T-cell (primary cell): Measurements from ENCODE around the gene NFU1. TPM values are rescaled to one million over a fixed set of nuclear protein-coding genes. Genes with fewer than 3 reads are reported as not detected.
"Not testable (repeated sequence)": the region's sequence is repeated elsewhere in the genome, so short reads cannot be mapped to it uniquely, and the experiment has no call there.

ENCODE experiments used
- ATAC-seq, 4 experiments: fragments of 200-7000 bp in 3 of 4; fragments of 150-1000 bp in 1 of 4; cut with Tn5 transposase; replicated peaks in 1 of 4; 1 replicate in 3 of 4; 2 replicates in 1 of 4; pipeline ENCODE4 v1.10.0; 2021; ENCODE audit warnings: moderate library complexity in 3 of 4, mild to moderate bottlenecking in 2 of 4, moderate number of reproducible peaks in 1 of 4
- CTCF ChIA-PET, 2 donors: fragments of 300-600 bp; sonication (Branson Sonifier 250); formaldehyde crosslinking; loops; one replicate each; lab custom pipeline; 2022; ENCODE audit warnings: antibody characterized with exemption in 2 of 2; lab: Charles Lee
- POLR2A ChIA-PET, 2 donors: fragments of 300-600 bp; sonication (Branson Sonifier 250); formaldehyde crosslinking; loops; one replicate each; lab custom pipeline; 2022; ENCODE audit warnings: antibody characterized with exemption in 2 of 2; lab: Charles Lee
- DNase-seq, 35 experiments: peaks; one replicate each; pipeline versions ENCODE4 v3.0.0 to v3.0.0-alpha.2; 2013 to 2023
- H3K27ac ChIP-seq: one replicate; pipeline ENCODE4 v1.5.1; 2013; ENCODE audit warnings: low read length
- H3K27me3 ChIP-seq, 2 experiments: replicated peaks in 1 of 2; 1 replicate in 1 of 2; 2 replicates in 1 of 2; pipeline versions ENCODE4 v1.6.1 to v1.7.0; 2013; ENCODE audit warnings: low read length in 1 of 2, mixed read lengths in 1 of 2; ENCODE audit not compliant: control insufficient read depth in 2 of 2, insufficient read depth in 2 of 2; ENCODE audit errors: extremely low read depth in 1 of 2
- H3K36me3 ChIP-seq, 2 donors: 1 replicate in 1 of 2; 2 replicates in 1 of 2; pipeline versions ENCODE4 v1.6.1 to v1.7.0; 2013; ENCODE audit warnings: low read length in 1 of 2; ENCODE audit not compliant: control insufficient read depth in 2 of 2, insufficient read depth in 1 of 2; ENCODE audit errors: extremely low read depth in 1 of 2
- H3K4me1 ChIP-seq, 2 experiments: 1 replicate in 1 of 2; 2 replicates in 1 of 2; pipeline versions ENCODE4 v1.6.1 to v1.7.0; 2013; ENCODE audit warnings: low read length in 2 of 2, mixed read lengths in 1 of 2; ENCODE audit not compliant: insufficient read depth in 2 of 2, control insufficient read depth in 1 of 2; ENCODE audit errors: extremely low read depth in 1 of 2
- H3K4me3 ChIP-seq, 2 donors: 1 replicate in 1 of 2; 2 replicates in 1 of 2; pipeline versions ENCODE4 v1.5.1 to v1.7.0; 2013; ENCODE audit warnings: mild to moderate bottlenecking in 2 of 2, low read length in 1 of 2, moderate library complexity in 1 of 2; ENCODE audit not compliant: control insufficient read depth in 1 of 2; ENCODE audit errors: extremely low read depth in 1 of 2
- H3K9me3 ChIP-seq: 2 replicates; pipeline ENCODE4 v1.7.0; 2013
- H3K27ac Mint-ChIP-seq, 2 donors: one replicate each; pipeline ENCODE4 v1.8.0; 2020 to 2021; ENCODE audit warnings: mild to moderate bottlenecking in 2 of 2, mixed read lengths in 2 of 2
- H3K27me3 Mint-ChIP-seq, 2 donors: one replicate each; pipeline ENCODE4 v1.8.0; 2021 to 2022; ENCODE audit warnings: mixed read lengths in 2 of 2
- H3K36me3 Mint-ChIP-seq: one replicate; pipeline ENCODE4 v1.8.0; 2021; ENCODE audit warnings: mixed read lengths
- H3K4me1 Mint-ChIP-seq, 3 donors: one replicate each; pipeline ENCODE4 v1.8.0; 2020 to 2022; ENCODE audit warnings: mixed read lengths in 3 of 3, mild to moderate bottlenecking in 1 of 3
- H3K4me3 Mint-ChIP-seq, 3 donors: one replicate each; pipeline ENCODE4 v1.8.0; 2020 to 2022; ENCODE audit warnings: mild to moderate bottlenecking in 3 of 3, mixed read lengths in 3 of 3, moderate library complexity in 3 of 3
- H3K9me3 Mint-ChIP-seq, 3 donors: one replicate each; pipeline ENCODE4 v1.8.0; 2020 to 2022; ENCODE audit warnings: mixed read lengths in 3 of 3
- WGBS: methylation state at CpG from one replicate; pipeline ENCODE4 v1.1.5; 2013; ENCODE audit warnings: missing lambda C conversion rate; ENCODE audit not compliant: insufficient coverage; 5-methylcytosine and 5-hydroxymethylcytosine counted together
- total RNA-seq, 35 experiments: library from RNA in 6 of 35; stranded (reverse) in 6 of 35; fragments of 120-200 nt in 1 of 35; gene quantifications; one replicate each; pipeline versions ENCODE4 v1.2.1 to v1.2.4 and lab custom pipeline; 2013 to 2026

Gene NFU1
- total RNA-seq, 5 donors from 2014 or later (not counting 1 experiment from before 2014, with no cell fraction given): 20.6 to 31.9 (median 22.5) TPM

DNA sequence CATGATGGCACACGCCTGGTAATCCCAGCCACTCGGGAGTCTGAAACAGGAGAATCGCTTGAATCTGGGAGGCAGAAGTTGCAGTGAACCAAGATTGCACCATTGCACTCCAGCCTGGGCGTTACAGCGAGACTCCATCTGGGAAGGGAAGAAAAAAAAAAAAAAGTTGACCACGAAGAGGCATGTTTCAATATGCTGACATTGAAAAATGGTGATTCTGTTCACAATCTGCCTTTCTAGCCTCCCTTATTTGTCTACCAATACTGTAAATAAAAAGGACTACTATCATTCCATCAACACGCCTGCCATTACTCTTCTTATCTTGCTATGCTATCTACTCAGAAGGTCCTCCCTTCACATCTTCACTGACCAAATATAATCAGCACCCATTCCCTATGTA, 68.6 kb downstream of the NFU1 start:
- Mint-ChIP-seq H3K4me3 (no peak overlapping the region), H3K36me3 (peaks cover 52% of the 10 kb centered on the region), H3K27ac (no peak overlapping the region), H3K4me1 (peaks cover 0 to 4% (median 0%) of the 10 kb centered on the region in 3 donors), H3K9me3 (no peaks in the 10 kb centered on the region), H3K27me3 (no peaks in the 10 kb centered on the region)
- no peaks in the 10 kb centered on the region for H3K27me3 ChIP-seq
- WGBS: 100% methylated on average over 4 of the region's 7 CpGs
- H3K4me1 ChIP-seq: no peaks in the 10 kb centered on the region
- DNase-seq (no peak), ATAC-seq (no peak)
- POLR2A ChIA-PET: interaction anchor here in 1 of 2 donors (0.6 kb wide), 1 partner anchor 228 kb away, joined by 5 read pairs; no protein-coding TSS in a partner anchor
- no peak overlapping the region for H3K4me3 ChIP-seq
- no peak overlapping the region for H3K27ac ChIP-seq
- no peaks in the 10 kb centered on the region for H3K9me3 ChIP-seq
- H3K36me3 ChIP-seq: peaks cover 17 to 54% of the 10 kb centered on the region in 2 donors
- CTCF ChIA-PET: no interaction called here

DNA sequence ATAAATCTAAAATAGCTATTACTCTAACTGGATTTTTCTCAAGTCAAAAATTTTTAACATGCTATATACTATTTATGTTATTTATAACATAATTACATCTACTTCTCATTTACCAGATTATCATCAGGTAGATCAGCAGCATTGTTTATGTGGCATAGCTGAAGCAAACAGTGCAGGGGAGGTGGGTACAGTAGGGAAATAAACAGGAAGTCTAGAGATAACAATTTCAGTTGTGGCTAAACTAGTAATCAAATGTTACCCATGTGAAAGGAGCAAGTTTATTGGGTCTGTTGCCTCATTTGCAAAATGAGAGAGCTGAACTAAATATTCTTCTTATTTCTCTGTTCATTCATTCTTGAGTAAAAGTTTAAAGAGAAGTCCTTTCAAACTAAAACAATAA, 77.9 kb downstream of the NFU1 start:
- Histone ChIP-seq H3K36me3 (peaks cover 2 to 69% of the 10 kb centered on the region in 2 donors), H3K9me3 (no peaks in the 10 kb centered on the region), H3K4me1 (no peaks in the 10 kb centered on the region), H3K27ac (no peak overlapping the region), H3K4me3 (no peak overlapping the region), H3K27me3 (no peaks in the 10 kb centered on the region)
- CTCF ChIA-PET: no interaction called here
- Mint-ChIP-seq H3K36me3 (peaks cover 49% of the 10 kb centered on the region), H3K27me3 (no peaks in the 10 kb centered on the region), H3K4me3 (no peak overlapping the region), H3K27ac (no peak overlapping the region), H3K9me3 (no peaks in the 10 kb centered on the region), H3K4me1 (no peaks in the 10 kb centered on the region)
- ATAC-seq (no peak), DNase-seq (no peak)
- POLR2A ChIA-PET: no interaction called here

DNA sequence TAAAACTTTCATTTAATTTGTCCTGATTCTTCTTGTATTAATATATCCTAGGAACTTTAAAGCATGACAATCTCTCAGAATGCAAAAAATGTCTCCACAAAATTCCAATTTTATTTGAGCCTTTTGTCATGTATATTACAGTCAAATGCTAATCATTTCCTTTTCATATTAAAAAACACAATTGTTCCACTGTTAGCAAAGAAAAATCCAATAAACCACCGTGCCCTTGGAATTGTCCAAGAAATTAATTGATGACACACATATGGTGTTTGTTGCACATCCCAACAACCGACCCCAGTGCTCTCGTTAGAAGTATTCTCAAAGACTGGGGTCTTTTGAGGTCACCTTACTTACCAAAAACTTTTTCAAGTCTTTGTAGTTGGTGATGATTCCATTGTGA, 78.3 kb downstream of the NFU1 start:
- POLR2A ChIA-PET: no interaction called here
- H3K36me3 Mint-ChIP-seq: peaks cover 54% of the 10 kb centered on the region
- Histone ChIP-seq H3K4me3 (no peak overlapping the region), H3K27me3 (no peaks in the 10 kb centered on the region), H3K9me3 (no peaks in the 10 kb centered on the region), H3K27ac (no peak overlapping the region), H3K4me1 (no peaks in the 10 kb centered on the region), H3K36me3 (peaks cover 2 to 74% of the 10 kb centered on the region in 2 donors)
- no peak for DNase-seq
- no peaks in the 10 kb centered on the region for H3K27me3 Mint-ChIP-seq
- ATAC-seq: no peak
- no CpG with 5 or more reads among the region's 3 CpGs for WGBS
- H3K4me3 Mint-ChIP-seq: no peak overlapping the region
- H3K9me3 Mint-ChIP-seq: no peaks in the 10 kb centered on the region
- H3K27ac Mint-ChIP-seq: no peak overlapping the region
- no peaks in the 10 kb centered on the region for H3K4me1 Mint-ChIP-seq
- CTCF ChIA-PET: no interaction called here

DNA sequence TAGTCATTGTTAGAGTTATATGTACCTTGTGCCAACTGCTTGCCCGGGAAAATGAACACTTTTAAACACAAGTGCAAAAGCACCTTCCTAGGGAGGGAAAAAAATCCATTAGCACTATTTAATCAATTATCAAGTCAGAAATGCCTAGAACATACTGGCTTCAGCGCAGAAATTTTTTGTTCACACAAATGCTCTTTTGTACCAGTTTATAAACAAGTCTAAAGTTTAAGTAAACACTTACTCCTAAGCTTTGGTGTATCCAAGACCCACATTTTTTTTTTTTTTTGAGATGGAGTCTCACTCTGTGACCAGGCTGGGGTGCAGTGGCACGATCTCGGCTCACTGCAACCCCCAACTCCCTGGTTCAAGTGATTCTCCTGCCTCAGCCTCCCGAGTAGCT, 80.8 kb downstream of the NFU1 start:
- no peaks in the 10 kb centered on the region for H3K9me3 ChIP-seq
- H3K36me3 Mint-ChIP-seq: peaks cover 50% of the 10 kb centered on the region
- DNase-seq: no peak
- H3K27me3 ChIP-seq: no peaks in the 10 kb centered on the region
- ChIA-PET CTCF (no interaction called here), POLR2A (interaction anchor here in 1 of 2 donors (0.7 kb wide), 1 partner anchor 9 kb away, joined by 15 read pairs; no protein-coding TSS in a partner anchor)
- H3K27ac Mint-ChIP-seq: no peak overlapping the region
- WGBS: 100% methylated on average over 1 of the region's 5 CpGs
- ATAC-seq: no peak
- H3K27me3 Mint-ChIP-seq: no peaks in the 10 kb centered on the region
- no peak overlapping the region for H3K4me3 Mint-ChIP-seq
- no peaks in the 10 kb centered on the region for H3K4me1 Mint-ChIP-seq
- H3K9me3 Mint-ChIP-seq: no peaks in the 10 kb centered on the region
- H3K4me3 ChIP-seq: no peak overlapping the region
- H3K36me3 ChIP-seq: peaks cover 2 to 60% of the 10 kb centered on the region in 2 donors
- no peak overlapping the region for H3K27ac ChIP-seq
- no peaks in the 10 kb centered on the region for H3K4me1 ChIP-seq

DNA sequence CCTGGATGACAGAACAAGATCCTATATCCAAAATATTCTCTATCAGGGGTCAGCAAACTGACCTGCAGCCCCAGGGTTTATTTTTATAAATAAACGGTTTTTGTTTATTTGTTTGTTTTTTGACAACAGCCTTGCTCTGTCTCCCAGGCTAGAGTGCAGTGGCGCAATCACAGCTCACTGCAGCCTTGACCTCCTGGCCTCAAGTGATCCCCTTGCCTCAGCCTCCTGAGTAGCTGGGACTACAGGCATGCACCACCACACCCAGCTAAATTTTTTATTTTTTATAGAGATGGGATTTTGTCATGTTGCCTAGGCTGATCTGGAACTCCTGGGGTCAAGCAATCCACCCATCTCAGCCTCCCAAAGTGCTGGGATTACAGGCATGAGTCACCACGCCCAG, 82.3 kb downstream of the NFU1 start:
- H3K4me1 Mint-ChIP-seq, H3K9me3 Mint-ChIP-seq, H3K9me3 ChIP-seq, H3K4me3 ChIP-seq, H3K27me3 ChIP-seq, H3K27me3 Mint-ChIP-seq, ATAC-seq, H3K4me1 ChIP-seq, H3K27ac ChIP-seq, H3K4me3 Mint-ChIP-seq, CTCF ChIA-PET, DNase-seq, H3K27ac Mint-ChIP-seq: not testable (repeated sequence)
- WGBS: no CpG with 5 or more reads among the region's 3 CpGs
- H3K36me3 ChIP-seq: peaks cover 0 to 53% of the 10 kb centered on the region in 2 donors
- H3K36me3 Mint-ChIP-seq: peaks cover 49% of the 10 kb centered on the region
- POLR2A ChIA-PET: interaction anchor here in 1 of 2 donors (0.9 kb wide), 1 partner anchor 170 kb away, joined by 3 read pairs; no protein-coding TSS in a partner anchor

DNA sequence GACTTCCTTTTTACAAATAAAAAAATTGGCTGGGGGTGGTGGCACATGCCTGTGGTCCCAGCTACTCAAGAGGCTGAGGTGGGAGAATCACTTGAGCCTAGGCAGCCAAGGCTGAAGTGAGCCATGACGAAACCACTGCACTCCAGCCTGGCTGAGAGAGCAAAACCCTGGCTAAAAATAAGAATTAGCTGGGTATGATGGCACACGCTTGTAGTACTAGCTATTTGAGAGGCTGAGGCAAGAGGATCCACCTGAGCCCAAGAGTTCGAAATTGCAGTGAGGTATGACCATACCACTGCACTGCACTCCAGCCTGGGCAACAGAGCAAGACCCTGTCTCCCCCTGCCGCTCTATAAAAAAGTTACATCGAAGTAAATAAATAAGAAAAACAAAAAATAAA, 83.9 kb downstream of the NFU1 start:
- Histone ChIP-seq H3K4me3 (no peak overlapping the region), H3K36me3 (peaks cover 0 to 57% of the 10 kb centered on the region in 2 donors), H3K4me1 (no peaks in the 10 kb centered on the region), H3K27me3 (no peaks in the 10 kb centered on the region), H3K9me3 (no peaks in the 10 kb centered on the region), H3K27ac (no peak overlapping the region)
- ATAC-seq (no peak), DNase-seq (no peak)
- CTCF ChIA-PET: no interaction called here
- Mint-ChIP-seq H3K4me3 (no peak overlapping the region), H3K4me1 (no peaks in the 10 kb centered on the region), H3K36me3 (peaks cover 52% of the 10 kb centered on the region), H3K27me3 (no peaks in the 10 kb centered on the region), H3K27ac (no peak overlapping the region), H3K9me3 (no peaks in the 10 kb centered on the region)
- WGBS: 89% methylated on average over 3 of the region's 5 CpGs
- POLR2A ChIA-PET: no interaction called here

DNA sequence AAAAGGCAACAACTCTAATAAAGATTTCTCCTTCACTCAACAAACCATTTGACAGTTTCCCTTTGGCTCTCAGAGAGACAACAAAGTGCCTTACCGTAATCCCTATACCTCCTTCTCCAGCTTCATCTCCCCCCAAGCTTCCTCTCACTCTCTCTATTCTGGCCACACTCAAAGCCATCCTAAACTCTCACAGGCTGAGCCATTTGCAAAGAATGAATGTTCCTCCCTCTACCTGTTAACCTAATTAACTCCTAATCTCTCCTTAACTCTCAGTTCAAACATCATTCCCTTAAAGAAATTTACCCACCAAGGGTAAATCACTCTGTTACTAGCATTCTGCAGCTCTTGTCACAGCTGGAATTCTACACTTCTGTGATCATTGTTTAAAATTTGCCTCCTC, 88.5 kb downstream of the NFU1 start:
- WGBS: 100% methylated on average over 1 of the region's 1 CpG
- Histone ChIP-seq H3K4me1 (no peaks in the 10 kb centered on the region), H3K27ac (no peak overlapping the region), H3K36me3 (peaks cover 7 to 58% of the 10 kb centered on the region in 2 donors), H3K9me3 (no peaks in the 10 kb centered on the region), H3K27me3 (no peaks in the 10 kb centered on the region), H3K4me3 (no peak overlapping the region)
- POLR2A ChIA-PET: no interaction called here
- no peak for ATAC-seq
- CTCF ChIA-PET: no interaction called here
- Mint-ChIP-seq H3K27me3 (no peaks in the 10 kb centered on the region), H3K9me3 (no peaks in the 10 kb centered on the region), H3K36me3 (peaks cover 48% of the 10 kb centered on the region), H3K27ac (no peak overlapping the region), H3K4me3 (no peak overlapping the region), H3K4me1 (no peaks in the 10 kb centered on the region)
- DNase-seq: no peak
